ENCODE data around the gene GLP2R. TPM values are rescaled to one million over a fixed set of nuclear protein-coding genes. Genes with fewer than 3 reads are reported as not detected.
A peak's percentile ranks its signal among the peaks of the same experiment; 100 is the strongest.

GLP2R gene
- total RNA-seq, 1 donor = not detected

DNA sequence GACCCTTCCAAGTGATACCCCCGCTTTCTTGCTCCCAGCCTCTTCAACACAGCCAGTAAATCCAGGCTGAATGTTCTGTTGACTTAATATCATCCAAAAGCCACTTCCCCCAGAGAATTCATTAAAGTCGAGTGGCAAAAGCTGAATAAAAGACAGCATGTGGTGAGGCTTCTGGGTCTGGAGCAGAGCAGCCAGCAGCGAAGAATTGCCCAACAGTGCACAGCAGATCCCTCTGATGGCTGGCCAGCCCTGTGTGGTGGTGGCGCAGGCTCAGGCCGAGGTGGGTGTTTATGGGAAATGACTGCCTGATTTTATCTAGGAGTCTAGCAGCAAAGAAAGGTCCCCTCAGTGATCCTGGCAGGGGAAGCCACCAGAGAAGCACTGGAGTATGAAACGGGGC lies 109.7 kb downstream of the GLP2R start:
- Histone ChIP-seq H3K27ac (ENCODE audit: low read depth, low read length) (no peak overlapping the region), H3K4me3 (ENCODE audit: insufficient read depth, low read length) (no peak overlapping the region), H4K20me1 (ENCODE audit: insufficient read depth, low read length) (no peaks in the 10 kb centered on the region), H2AFZ (ENCODE audit: low read length) (no peak overlapping the region), H3K4me2 (ENCODE audit: insufficient read depth, low read length) (no peak overlapping the region), H3K36me3 (ENCODE audit: insufficient read depth, low read length) (no peaks in the 10 kb centered on the region), H3K27me3 (ENCODE audit: insufficient read depth, low read length) (no peaks in the 10 kb centered on the region), H3K4me1 (ENCODE audit: insufficient read depth, low read length) (no peaks in the 10 kb centered on the region), H3K9me3 (ENCODE audit: low read depth, low read length) (no peaks in the 10 kb centered on the region), H3K79me2 (ENCODE audit: insufficient read depth, low read length) (no peaks in the 10 kb centered on the region)
- TF ChIP-seq CTCF (IDR thresholded peaks at IDR 0.05; ENCODE audit: extremely low read depth, low read depth, low read length) = no peak
- DNase-seq (ENCODE audit: insufficient read length, low spot score, missing footprints) = peak; percentile 6

DNA sequence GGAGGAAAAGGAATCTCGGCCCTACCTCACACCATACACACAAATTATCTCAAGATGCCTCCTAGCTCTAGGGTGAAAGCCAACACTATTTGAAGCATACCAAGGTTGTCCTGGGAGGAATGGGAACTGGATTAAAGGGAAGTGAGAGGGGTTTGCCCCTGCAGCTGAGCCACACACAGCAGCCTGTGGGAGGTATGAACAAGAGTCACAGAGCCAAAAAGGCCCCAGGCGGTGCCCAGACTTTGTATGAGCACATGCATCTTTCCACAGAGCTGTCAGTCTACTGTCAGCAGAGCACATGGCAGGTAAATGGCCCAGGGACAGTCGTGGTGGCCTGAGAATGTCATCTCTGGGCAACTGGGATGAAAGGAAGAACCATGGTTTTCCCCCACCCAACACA lies 110.4 kb downstream of the GLP2R start:
- Histone ChIP-seq H3K4me2 (ENCODE audit: insufficient read depth, low read length) (no peak overlapping the region), H3K27me3 (ENCODE audit: insufficient read depth, low read length) (no peaks in the 10 kb centered on the region), H3K4me3 (ENCODE audit: insufficient read depth, low read length) (no peak overlapping the region), H2AFZ (ENCODE audit: low read length) (no peak overlapping the region), H4K20me1 (ENCODE audit: insufficient read depth, low read length) (no peaks in the 10 kb centered on the region), H3K27ac (ENCODE audit: low read depth, low read length) (no peak overlapping the region), H3K4me1 (ENCODE audit: insufficient read depth, low read length) (no peaks in the 10 kb centered on the region), H3K79me2 (ENCODE audit: insufficient read depth, low read length) (no peaks in the 10 kb centered on the region), H3K36me3 (ENCODE audit: insufficient read depth, low read length) (no peaks in the 10 kb centered on the region), H3K9me3 (ENCODE audit: low read depth, low read length) (no peaks in the 10 kb centered on the region)
- no peak for TF ChIP-seq CTCF (IDR thresholded peaks at IDR 0.05; ENCODE audit: extremely low read depth, low read depth, low read length)
- peak; percentile 11 for DNase-seq (ENCODE audit: insufficient read length, low spot score, missing footprints)

DNA sequence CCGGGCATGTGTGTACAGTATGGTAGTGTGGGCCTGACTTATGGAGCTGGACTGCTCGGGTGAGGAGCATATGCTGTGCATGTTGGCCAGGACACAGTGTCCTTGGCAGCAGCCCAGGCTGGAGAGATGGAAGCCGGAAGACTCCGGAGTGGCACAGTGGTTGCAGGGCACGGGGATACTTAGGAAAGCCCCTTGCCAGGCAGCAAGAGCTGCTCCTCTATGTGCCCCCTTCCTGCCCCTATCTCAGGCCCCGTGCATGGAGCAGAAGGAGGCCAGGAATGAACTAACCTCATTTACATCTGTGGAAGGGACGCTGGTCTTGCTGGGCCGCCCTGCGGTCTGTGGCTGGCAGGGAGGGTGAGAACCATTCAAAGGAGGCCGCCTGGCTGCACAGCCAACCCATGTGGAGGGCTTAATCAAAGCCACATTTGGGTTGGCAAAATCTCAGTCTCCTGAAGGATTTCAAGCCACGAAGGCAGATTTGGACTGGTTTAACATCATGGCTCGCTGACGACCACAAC lies 111.6 kb downstream of the GLP2R start:
- Histone ChIP-seq H3K36me3 (ENCODE audit: insufficient read depth, low read length) (no peaks in the 10 kb centered on the region), H4K20me1 (ENCODE audit: insufficient read depth, low read length) (no peaks in the 10 kb centered on the region), H3K9me3 (ENCODE audit: low read depth, low read length) (no peaks in the 10 kb centered on the region), H3K27me3 (ENCODE audit: insufficient read depth, low read length) (no peaks in the 10 kb centered on the region), H3K27ac (ENCODE audit: low read depth, low read length) (no peak overlapping the region), H3K79me2 (ENCODE audit: insufficient read depth, low read length) (no peaks in the 10 kb centered on the region), H3K4me2 (ENCODE audit: insufficient read depth, low read length) (no peak overlapping the region), H2AFZ (ENCODE audit: low read length) (no peak overlapping the region), H3K4me1 (ENCODE audit: insufficient read depth, low read length) (no peaks in the 10 kb centered on the region), H3K4me3 (ENCODE audit: insufficient read depth, low read length) (no peak overlapping the region)
- DNase-seq (ENCODE audit: insufficient read length, low spot score, missing footprints) = peak; percentile 62
- no peak for TF ChIP-seq CTCF (IDR thresholded peaks at IDR 0.05; ENCODE audit: extremely low read depth, low read depth, low read length)

GRCh38 chr17:9937901-9938300 lies 112.2 kb downstream of the GLP2R start:
- no peaks in the 10 kb centered on the region for H3K4me1 ChIP-seq (ENCODE audit: insufficient read depth, low read length)
- no peak overlapping the region for H2AFZ ChIP-seq (ENCODE audit: low read length)
- no peak for TF ChIP-seq CTCF (IDR thresholded peaks at IDR 0.05; ENCODE audit: extremely low read depth, low read depth, low read length)
- peak; percentile 44 for DNase-seq (ENCODE audit: insufficient read length, low spot score, missing footprints)
- no peaks in the 10 kb centered on the region for H4K20me1 ChIP-seq (ENCODE audit: insufficient read depth, low read length)
- no peaks in the 10 kb centered on the region for H3K36me3 ChIP-seq (ENCODE audit: insufficient read depth, low read length)
- H3K4me3 ChIP-seq (ENCODE audit: insufficient read depth, low read length) = no peak overlapping the region
- H3K9me3 ChIP-seq (ENCODE audit: low read depth, low read length) = no peaks in the 10 kb centered on the region
- H3K4me2 ChIP-seq (ENCODE audit: insufficient read depth, low read length) = no peak overlapping the region
- H3K27me3 ChIP-seq (ENCODE audit: insufficient read depth, low read length) = no peaks in the 10 kb centered on the region
- no peak overlapping the region for H3K27ac ChIP-seq (ENCODE audit: low read depth, low read length)
- no peaks in the 10 kb centered on the region for H3K79me2 ChIP-seq (ENCODE audit: insufficient read depth, low read length)

Data from osteoblast (primary cell).